K562 (cell line): ENCODE results near the gene PPP1CB. TPM values are rescaled to one million over a fixed set of nuclear protein-coding genes. Genes with fewer than 3 reads are reported as not detected.

ENCODE experiments used
- ATAC-seq: fragments of 200-7000 bp; cut with Tn5 transposase; 3 replicates; pipeline ENCODE4 v1.9.1; 2020; ENCODE audit warnings: moderate library complexity
- BruUV-seq: library from RNA; stranded (reverse); fragments of 400-500 nt; replicated peaks from 2 replicates; lab custom pipeline; 2021; lab: Mats Ljungman, UMichigan
- CTCF ChIA-PET: fragments of 300-600 bp; formaldehyde crosslinking; extraction: SDS; loops from one replicate; lab custom pipeline; 2021; ENCODE audit warnings: low intra/inter-chr PET ratio; lab: Yijun Ruan, JAX
- POLR2A ChIA-PET: fragments of 300-600, 350-650 bp; sonication (Branson Sonifier 250); formaldehyde crosslinking; extraction: SDS; loops from one replicate; lab custom pipeline; 2021; ENCODE audit warnings: antibody characterized with exemption, inconsistent platforms; lab: Yijun Ruan, JAX
- DNase-seq, 4 experiments: peaks; one replicate each; pipeline versions ENCODE4 v3.0.0 to v3.0.0-alpha.2; 2011 to 2018; ENCODE audit warnings: low spot score in 3 of 4, mixed read lengths in 3 of 4; ENCODE audit errors: extremely low read depth in 1 of 4
- FAIRE-seq: peaks from 2 replicates; lab custom pipeline; 2011; peaks lifted over from hg19 to GRCh38; lab: Jason Lieb, UNC
- H2AFZ ChIP-seq: 2 replicates; pipeline ENCODE4 v1.6.0; 2011; ENCODE audit warnings: low read depth, low read length, control low read depth, inconsistent platforms
- H3K27ac ChIP-seq: fragments of 200-600 bp; 3 replicates; pipeline ENCODE4 v1.8.0; 2011; ENCODE audit warnings: low read depth, mild to moderate bottlenecking, control low read depth, inconsistent platforms, low read length, moderate library complexity, mixed read lengths; ENCODE audit errors: extremely low read depth
- H3K27me3 ChIP-seq, 2 experiments: fragments of 300-600 bp in 1 of 2; 2 replicates in 1 of 2; 3 replicates in 1 of 2; pipeline versions ENCODE4 v1.6.0 to v1.8.0; 2011; ENCODE audit warnings: inconsistent platforms in 2 of 2, low read length in 2 of 2, mild to moderate bottlenecking in 1 of 2, mixed read lengths in 1 of 2, moderate library complexity in 1 of 2; ENCODE audit not compliant: control insufficient read depth in 2 of 2, insufficient read depth in 2 of 2
- H3K36me3 ChIP-seq: fragments of 300-600 bp; 3 replicates; pipeline ENCODE4 v1.8.0; 2011; ENCODE audit warnings: mild to moderate bottlenecking, low read length, inconsistent platforms; ENCODE audit not compliant: control insufficient read depth, insufficient read depth
- H3K4me1 ChIP-seq, 2 experiments: fragments of 200-600 bp in 1 of 2; replicated peaks in 1 of 2; 2 replicates in 1 of 2; 3 replicates in 1 of 2; pipeline versions ENCODE4 v1.5.1 to v1.8.0; 2011; ENCODE audit warnings: inconsistent platforms in 2 of 2, low read length in 2 of 2, mild to moderate bottlenecking in 1 of 2, mixed read lengths in 1 of 2, moderate library complexity in 1 of 2; ENCODE audit not compliant: control insufficient read depth in 2 of 2, insufficient read depth in 2 of 2
- H3K4me2 ChIP-seq: 2 replicates; pipeline ENCODE4 v1.6.1; 2011; ENCODE audit warnings: low read length, control low read depth, inconsistent platforms, mixed read lengths; ENCODE audit not compliant: insufficient read depth
- H3K4me3 ChIP-seq: fragments of 200-600 bp; sonication (generic), shearing (Covaris generic); 2 replicates; pipeline ENCODE4 v1.5.1; 2016; ENCODE audit warnings: control low read depth, inconsistent platforms
- H3K79me2 ChIP-seq: fragments of 200-600 bp; 3 replicates; pipeline ENCODE4 v1.8.0; 2011; ENCODE audit warnings: low read length, inconsistent platforms; ENCODE audit not compliant: control insufficient read depth, insufficient read depth
- H3K9ac ChIP-seq, 2 experiments: 2 replicates each; pipeline versions ENCODE4 v1.6.0 to v1.6.1; 2011; ENCODE audit warnings: low read depth in 2 of 2, low read length in 2 of 2, control low read depth in 1 of 2, inconsistent platforms in 1 of 2, mild to moderate bottlenecking in 1 of 2, mixed read lengths in 1 of 2; ENCODE audit not compliant: insufficient read depth in 1 of 2
- H3K9me1 ChIP-seq: one replicate; pipeline ENCODE4 v1.6.0; 2011; ENCODE audit warnings: inconsistent platforms, mild to moderate bottlenecking, low read length, moderate library complexity; ENCODE audit not compliant: control insufficient read depth, insufficient read depth
- H3K9me3 ChIP-seq: replicated peaks from 2 replicates; pipeline ENCODE4 v1.5.1; 2011; ENCODE audit warnings: low read depth, low read length, inconsistent platforms; ENCODE audit not compliant: control insufficient read depth, insufficient read depth
- H4K20me1 ChIP-seq: replicated peaks from 2 replicates; pipeline ENCODE4 v1.6.1; 2011; ENCODE audit warnings: low read length, inconsistent platforms, mixed read lengths; ENCODE audit not compliant: control insufficient read depth, insufficient read depth
- AFF4 ChIP-seq: sonication (generic); formaldehyde crosslinking; IDR thresholded peaks from 2 replicates; pipeline ENCODE4 v1.8.0; 2023; ENCODE audit warnings: mild to moderate bottlenecking, missing genetic modification reagents
- CGGBP1 ChIP-seq: fragments of 250-450 bp; sonication (Bioruptor Pico); IDR thresholded peaks from 2 replicates; pipeline ENCODE4 v1.9.0; 2021; ENCODE audit warnings: mild to moderate bottlenecking
- CHD2 ChIP-seq: IDR thresholded peaks from 2 replicates; pipeline ENCODE4 v1.6.1; 2011; ENCODE audit warnings: low read depth, low read length
- CREB3L1 ChIP-seq: fragments of 450-650 bp; IDR thresholded peaks from 2 replicates; pipeline ENCODE4 v1.6.1; 2014; ENCODE audit warnings: low read depth, mild to moderate bottlenecking, moderate library complexity, borderline replicate concordance
- E2F3 ChIP-seq: fragments of 250-450 bp; sonication (Bioruptor Pico); IDR thresholded peaks from 2 replicates; pipeline ENCODE4 v1.4.0; 2020; ENCODE audit warnings: mild to moderate bottlenecking
- GABPB2 ChIP-seq: fragments of 250-450 bp; sonication (Bioruptor Pico); conservative IDR thresholded peaks from 2 replicates; pipeline ENCODE4 v1.5.1; 2021; ENCODE audit warnings: mild to moderate bottlenecking
- L3MBTL2 ChIP-seq: fragments of 450-650 bp; IDR thresholded peaks from 2 replicates; pipeline ENCODE4 v1.6.1; 2016; ENCODE audit warnings: mild to moderate bottlenecking, moderate library complexity
- NBN ChIP-seq: fragments of 450-650 bp; IDR thresholded peaks from 2 replicates; pipeline ENCODE4 v1.6.1; 2016; ENCODE audit warnings: low read depth, mild to moderate bottlenecking
- WHSC1 ChIP-seq: IDR thresholded peaks from one replicate; pipeline ENCODE4 v1.6.1; 2012; ENCODE audit warnings: low read length, control low read depth, inconsistent platforms
- ZBTB26 ChIP-seq: fragments of 450-650 bp; formaldehyde crosslinking; IDR thresholded peaks from 2 replicates; pipeline ENCODE4 v1.4.0; 2022; ENCODE audit warnings: missing genetic modification characterization
- ZFX ChIP-seq: sonication (generic); formaldehyde crosslinking; IDR thresholded peaks from 2 replicates; pipeline ENCODE4 v1.8.0; 2022; ENCODE audit warnings: mild to moderate bottlenecking, missing genetic modification reagents, moderate library complexity
- ZNF146 ChIP-seq: IDR thresholded peaks from one replicate; pipeline ENCODE4 v1.6.1; 2018; ENCODE audit warnings: missing compliant biosample characterization; ENCODE audit not compliant: unreplicated experiment
- WGBS: fragments of 100-300 bp; shearing (Covaris generic); methylation state at CpG from one replicate; pipeline ENCODE4 v1.1.6; 2016; ENCODE audit warnings: low coverage, mixed read lengths; ENCODE audit not compliant: insufficient coverage; ENCODE audit errors: missing lambda C conversion rate; 5-methylcytosine and 5-hydroxymethylcytosine counted together
- in situ Hi-C: fragments of 300-500 bp; cut with MboI; formaldehyde crosslinking; loops from 4 replicates; pipeline ENCODE4 v1.15.0; 2018; ENCODE audit warnings: inconsistent platforms, mixed read lengths
- intact Hi-C: fragments of 100-400 bp; cut with micrococcal nuclease; formaldehyde crosslinking; loops from 2 replicates; pipeline ENCODE4 v1.14.2; 2022
- polyA plus RNA-seq, 8 experiments: library from polyadenylated mRNA; depleted of rRNA in 4 of 8; stranded (reverse) in 5 of 8; unstranded in 3 of 8; fragments of >200 nt; fragmentation: Nextera tagmentation in 2 of 8; fragmentation: Illumina TruSeq in 1 of 8; extraction: Ambion mirVana in 2 of 8; extraction: Trizol in 1 of 8; gene quantifications; 2 replicates each; pipeline versions ENCODE4 v1.2.1 to v1.2.3, GENCODE V29; 2011 to 2014; ENCODE audit warnings: inconsistent platforms in 1 of 8, missing spikeins in 1 of 8
- total RNA-seq, 7 experiments: library from RNA; depleted of rRNA in 6 of 7; stranded (reverse); fragments of >200 nt in 6 of 7; fragmentation: Illumina TruSeq in 2 of 7; extraction: Trizol in 2 of 7; gene quantifications; 2 replicates each; pipeline versions ENCODE4 v1.2.1 to v1.2.3, GENCODE V29; 2011 to 2021; ENCODE audit warnings: low replicate concordance in 1 of 7

PPP1CB gene
- total and polyA plus RNA-seq, 9 of the 15 experiments (the other 6 are each of a cell fraction or from before 2014, with no cell fraction given): 25.6 to 118 (median 58.9) TPM

GRCh38 chr2:28730641-28731146 is 20.9 kb upstream of the PPP1CB start (continued):
- TF ChIP-seq CHD2: no peak
- no peak for TF ChIP-seq ZBTB26
- no peak for TF ChIP-seq ZFX (CRISPR knock-in tag)
- no peak for TF ChIP-seq NBN
- TF ChIP-seq CGGBP1 (CRISPR knock-in tag): no peak

- Histone ChIP-seq H3K4me1 (no peaks in the 10 kb centered on the region), H2AFZ (no peak overlapping the region), H3K9me1 (no peaks in the 10 kb centered on the region), H3K27ac (no peak overlapping the region), H3K4me3 (no peak overlapping the region), H4K20me1 (no peaks in the 10 kb centered on the region), H3K27me3 (no peaks in the 10 kb centered on the region), H3K36me3 (no peaks in the 10 kb centered on the region), H3K4me2 (no peak overlapping the region), H3K9me3 (peaks cover 2% of the 10 kb centered on the region; the same call in 1 of the 2 replicates), H3K79me2 (no peaks in the 10 kb centered on the region), H3K9ac (no peak overlapping the region)
- CTCF ChIA-PET: no interaction called here
- POLR2A ChIA-PET: no interaction called here
- WGBS: 39% methylated on average over 6 of the region's 6 CpGs
- DNase-seq (no peak), FAIRE-seq (no peak), ATAC-seq (no peak)
- TF ChIP-seq WHSC1 (no peak), L3MBTL2 (no peak), E2F3 (no peak), ZNF146 (CRISPR knock-in tag) (no peak), AFF4 (CRISPR knock-in tag) (no peak), CREB3L1 (no peak), GABPB2 (CRISPR knock-in tag) (no peak)
- in situ Hi-C loops: no loop called here
- BruUV-seq: no TSS peak
- intact Hi-C loops: no loop called here
Observed at GRCh38 chr2:28735511-28735910, 16.1 kb upstream of the PPP1CB start.
